MCF 10A (cell line): Measurements from ENCODE around the gene F7. TPM values are rescaled to one million over a fixed set of nuclear protein-coding genes. Genes with fewer than 3 reads are reported as not detected.

Experiments used
- BruUV-seq: library from RNA; stranded (reverse); fragments of 400-500 nt; replicated peaks from 2 replicates; lab custom pipeline; 2021; lab: Mats Ljungman, UMichigan
- CTCF ChIA-PET: fragments of 300-600 bp; sonication (Branson Sonifier 250); formaldehyde crosslinking; extraction: SDS; loops from one replicate; lab custom pipeline; 2021; ENCODE audit warnings: antibody characterized with exemption, inconsistent platforms; lab: Yijun Ruan, JAX
- POLR2A ChIA-PET: fragments of 300-600, 350-650 bp; sonication (Branson Sonifier 250); formaldehyde crosslinking; extraction: SDS; loops from one replicate; lab custom pipeline; 2020; ENCODE audit warnings: antibody characterized with exemption, inconsistent platforms; lab: Yijun Ruan, JAX
- DNase-seq: peaks from one replicate; pipeline ENCODE4 v3.0.0-alpha.2; 2018; ENCODE audit not compliant: unreplicated experiment
- H3K27ac Mint-ChIP-seq: one replicate; pipeline ENCODE4 v1.8.0; 2022; ENCODE audit warnings: mild to moderate bottlenecking, low read depth, mixed read lengths; ENCODE audit not compliant: unreplicated experiment
- H3K27me3 Mint-ChIP-seq: one replicate; pipeline ENCODE4 v1.8.0; 2022; ENCODE audit warnings: mixed read lengths; ENCODE audit not compliant: insufficient read depth, unreplicated experiment
- H3K36me3 Mint-ChIP-seq: one replicate; pipeline ENCODE4 v1.8.0; 2022; ENCODE audit warnings: mild to moderate bottlenecking, moderate library complexity, mixed read lengths; ENCODE audit not compliant: insufficient read depth, unreplicated experiment
- H3K4me1 Mint-ChIP-seq: one replicate; pipeline ENCODE4 v1.8.0; 2022; ENCODE audit warnings: mixed read lengths; ENCODE audit not compliant: insufficient read depth, unreplicated experiment
- H3K4me3 Mint-ChIP-seq: one replicate; pipeline ENCODE4 v1.8.0; 2022; ENCODE audit warnings: mild to moderate bottlenecking, moderate library complexity, mixed read lengths; ENCODE audit not compliant: unreplicated experiment
- H3K9me3 Mint-ChIP-seq: one replicate; pipeline ENCODE4 v1.8.0; 2022; ENCODE audit warnings: mixed read lengths; ENCODE audit not compliant: unreplicated experiment
- CTCF ChIP-seq: fragments of 200-600 bp; IDR thresholded peaks from one replicate; pipeline ENCODE4 v1.8.0; 2022; ENCODE audit warnings: antibody characterized with exemption, mild to moderate bottlenecking; ENCODE audit not compliant: unreplicated experiment
- intact Hi-C: fragments of 100-400 bp; cut with micrococcal nuclease; formaldehyde crosslinking; loops from 2 replicates; pipeline ENCODE4 v1.14.1; 2022
- total RNA-seq: library from RNA; stranded (reverse); gene quantifications from 2 replicates; pipeline ENCODE4 v1.2.3, GENCODE V29; 2022

The F7 gene
- total RNA-seq, 1 experiment from 2014 or later: not detected

- Mint-ChIP-seq H3K4me3 (no peak overlapping the region), H3K9me3 (no peaks in the 10 kb centered on the region), H3K27me3 (peaks cover 12% of the 10 kb centered on the region), H3K36me3 (no peaks in the 10 kb centered on the region), H3K4me1 (no peaks in the 10 kb centered on the region), H3K27ac (no peak overlapping the region)
- ChIA-PET POLR2A (no interaction called here), CTCF (no interaction called here)
- DNase-seq: no peak
- intact Hi-C loops: no loop called here
- TF ChIP-seq CTCF: no peak
- BruUV-seq: no TSS peak
Observed at GRCh38 chr13:113069861-113070805, 35.5 kb upstream of the F7 start.

DNA sequence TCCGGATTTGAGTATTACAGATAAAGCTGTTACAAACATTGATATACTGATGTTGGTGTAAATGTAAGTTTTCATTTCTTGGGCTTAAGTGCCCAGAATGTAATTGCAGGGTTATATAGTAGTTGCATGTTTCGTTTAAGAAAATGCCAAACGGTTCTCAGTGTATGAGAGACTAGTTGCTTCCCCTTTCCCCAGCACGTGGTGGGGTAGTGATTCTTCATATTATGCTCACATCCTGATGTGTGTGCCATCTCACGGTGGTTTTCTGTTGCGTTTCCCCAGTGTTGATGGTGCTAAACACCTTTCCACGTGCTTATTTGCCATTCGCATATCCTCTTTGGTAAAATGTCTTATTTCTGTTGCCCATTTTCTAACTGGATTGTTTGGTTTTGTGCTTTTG, 34.7 kb upstream of the F7 start:
- H3K27me3 Mint-ChIP-seq: peaks cover 12% of the 10 kb centered on the region
- no peak overlapping the region for H3K27ac Mint-ChIP-seq
- intact Hi-C loops: no loop called here
- H3K4me3 Mint-ChIP-seq: no peak overlapping the region
- ChIA-PET CTCF (no interaction called here), POLR2A (no interaction called here)
- DNase-seq: no peak
- no TSS peak for BruUV-seq
- H3K4me1 Mint-ChIP-seq: no peaks in the 10 kb centered on the region
- H3K9me3 Mint-ChIP-seq: no peaks in the 10 kb centered on the region
- no peaks in the 10 kb centered on the region for H3K36me3 Mint-ChIP-seq
- TF ChIP-seq CTCF: no peak

GRCh38 chr13:113072376-113072775, 33.2 kb upstream of the F7 start:
- no peak for DNase-seq
- H3K36me3 Mint-ChIP-seq: no peaks in the 10 kb centered on the region
- BruUV-seq: no TSS peak
- intact Hi-C loops: no loop called here
- H3K27ac Mint-ChIP-seq: no peak overlapping the region
- no peaks in the 10 kb centered on the region for H3K9me3 Mint-ChIP-seq
- no peaks in the 10 kb centered on the region for H3K4me1 Mint-ChIP-seq
- TF ChIP-seq CTCF: no peak
- POLR2A ChIA-PET: no interaction called here
- peaks cover 12% of the 10 kb centered on the region for H3K27me3 Mint-ChIP-seq
- CTCF ChIA-PET: no interaction called here
- no peak overlapping the region for H3K4me3 Mint-ChIP-seq

GRCh38 chr13:113073942-113074341, 31.6 kb upstream of the F7 start:
- ChIA-PET CTCF (interaction anchor here (0.7 kb wide), 1 partner anchor 327 kb away, joined by 3 read pairs; no protein-coding TSS in a partner anchor), POLR2A (no interaction called here)
- Mint-ChIP-seq H3K27ac (no peak overlapping the region), H3K36me3 (no peaks in the 10 kb centered on the region), H3K4me3 (no peak overlapping the region), H3K4me1 (no peaks in the 10 kb centered on the region), H3K27me3 (peaks cover 12% of the 10 kb centered on the region), H3K9me3 (no peaks in the 10 kb centered on the region)
- BruUV-seq: no TSS peak
- TF ChIP-seq CTCF: no peak
- no peak for DNase-seq
- intact Hi-C loops: no loop called here
